Ascending aorta (tissue), 2 donors: Measurements from ENCODE around the gene DUSP3. TPM values are rescaled to one million over a fixed set of nuclear protein-coding genes. Genes with fewer than 3 reads are reported as not detected.

Experiments used
- DNase-seq, 2 donors: peaks; one replicate each; pipeline ENCODE4 v3.0.0-alpha.2; 2019; ENCODE audit warnings: low spot score in 2 of 2
- H3K27ac ChIP-seq, 2 donors: fragments of 200-600 bp; sonication (generic); one replicate each; pipeline ENCODE4 v1.5.1; 2016 to 2017; ENCODE audit warnings: mild to moderate bottlenecking in 1 of 2
- H3K27me3 ChIP-seq: fragments of 200-600 bp; sonication (generic); one replicate; pipeline ENCODE4 v1.5.1; 2017
- H3K36me3 ChIP-seq, 2 donors: fragments of 200-600 bp; sonication (generic); one replicate each; pipeline ENCODE4 v1.5.1; 2016
- H3K4me1 ChIP-seq, 2 donors: fragments of 200-600 bp; sonication (generic); one replicate each; pipeline ENCODE4 v1.5.1; 2016 to 2017; ENCODE audit warnings: mild to moderate bottlenecking in 1 of 2
- H3K4me3 ChIP-seq, 2 donors: fragments of 200-600 bp; sonication (generic); one replicate each; pipeline ENCODE4 v1.5.1; 2016 to 2017; ENCODE audit warnings: mild to moderate bottlenecking in 1 of 2
- H3K9me3 ChIP-seq, 2 donors: fragments of 200-600 bp; sonication (generic); one replicate each; pipeline ENCODE4 v1.5.1; 2016
- CTCF ChIP-seq, 3 experiments: fragments of 200-600 bp in 2 of 3; fragments of 450-650 bp in 1 of 3; sonication (generic) in 2 of 3; IDR thresholded peaks; one replicate each; pipeline ENCODE4 v1.5.1; 2016 to 2019; ENCODE audit warnings: antibody characterized with exemption in 3 of 3, mild to moderate bottlenecking in 1 of 3, moderate library complexity in 1 of 3
- intact Hi-C: fragments of 100-400 bp; cut with DNase I; formaldehyde crosslinking; loops from one replicate; pipeline ENCODE4 v1.15.1; 2023
- total RNA-seq: library from RNA; depleted of rRNA; stranded (reverse); fragments of >200 nt; gene quantifications from one replicate; pipeline ENCODE4 v1.1.0, GENCODE V29; 2016

The DUSP3 gene
- total RNA-seq, 1 donor from 2014 or later: 70.5 TPM

DNA sequence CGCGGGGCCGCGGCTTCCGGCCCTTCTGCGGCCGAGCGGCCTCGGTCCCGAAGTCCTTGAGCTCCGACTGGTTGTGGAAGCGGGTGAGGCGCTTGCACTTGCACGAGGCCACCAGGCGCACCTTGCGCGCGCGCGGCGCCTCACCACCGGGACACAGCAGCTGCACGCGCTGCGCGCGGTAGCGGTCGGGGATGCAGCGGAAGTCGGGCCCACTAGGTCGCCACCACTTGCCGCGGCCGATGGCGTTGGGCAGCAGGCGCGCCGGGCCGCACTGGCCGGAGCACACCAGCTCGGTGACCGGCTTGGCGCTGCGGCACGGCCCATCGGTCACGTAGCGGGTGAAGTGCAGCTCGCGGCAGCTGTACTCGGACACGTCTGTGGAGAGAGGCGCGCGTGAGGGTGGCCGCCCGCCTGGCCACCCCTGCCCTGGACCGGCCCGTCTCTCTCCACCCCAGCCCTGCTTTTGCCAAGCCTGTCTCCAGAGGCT is 23.3 kb downstream of the DUSP3 start:
- TF ChIP-seq CTCF (IDR thresholded peaks at IDR 0.05): no peak
- Histone ChIP-seq H3K36me3 (no peaks in the 10 kb centered on the region), H3K4me3 (peak overlapping the region; percentile 32 to 47), H3K4me1 (peaks cover 6 to 18% of the 10 kb centered on the region in 2 donors), H3K27ac (peak overlapping the region; percentile 15 to 27), H3K9me3 (no peaks in the 10 kb centered on the region), H3K27me3 (no peaks in the 10 kb centered on the region)
- DNase-seq: peak in 1 of 2 donors; percentile 71
- intact Hi-C loops: loop anchor here (5.0 kb wide), 1 partner anchor 178 kb away; no protein-coding TSS in a partner anchor

DNA sequence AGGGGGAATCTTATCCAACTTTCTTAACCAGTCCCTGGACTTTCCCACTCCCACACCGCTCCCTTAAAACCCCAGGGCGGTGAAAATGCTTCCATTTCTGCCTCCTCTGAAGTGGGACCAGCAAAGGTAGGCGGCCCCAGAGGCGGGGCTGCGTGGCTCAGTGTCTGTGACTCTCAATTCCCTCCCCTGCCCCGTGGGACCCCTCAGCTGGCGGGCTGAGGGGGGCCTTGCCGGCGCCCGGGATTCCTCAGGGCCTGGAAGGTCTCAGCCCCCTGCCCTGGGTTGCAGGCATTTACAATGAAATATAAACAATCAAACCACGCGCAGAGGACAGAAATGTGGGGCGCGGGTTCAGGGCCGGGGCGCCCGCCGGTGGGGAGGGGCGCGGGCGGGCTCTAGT is 23.8 kb downstream of the DUSP3 start:
- Histone ChIP-seq H3K4me1 (peaks cover 6 to 17% of the 10 kb centered on the region in 2 donors), H3K9me3 (no peaks in the 10 kb centered on the region), H3K4me3 (peak overlapping the region; percentile 32 to 47), H3K27me3 (no peaks in the 10 kb centered on the region), H3K36me3 (no peaks in the 10 kb centered on the region), H3K27ac (peak overlapping the region in 1 of 2 donors; percentile 27)
- no peak for DNase-seq
- no peak for TF ChIP-seq CTCF (IDR thresholded peaks at IDR 0.05)
- intact Hi-C loops: loop anchor here (5.0 kb wide), 1 partner anchor 178 kb away; no protein-coding TSS in a partner anchor

DNA sequence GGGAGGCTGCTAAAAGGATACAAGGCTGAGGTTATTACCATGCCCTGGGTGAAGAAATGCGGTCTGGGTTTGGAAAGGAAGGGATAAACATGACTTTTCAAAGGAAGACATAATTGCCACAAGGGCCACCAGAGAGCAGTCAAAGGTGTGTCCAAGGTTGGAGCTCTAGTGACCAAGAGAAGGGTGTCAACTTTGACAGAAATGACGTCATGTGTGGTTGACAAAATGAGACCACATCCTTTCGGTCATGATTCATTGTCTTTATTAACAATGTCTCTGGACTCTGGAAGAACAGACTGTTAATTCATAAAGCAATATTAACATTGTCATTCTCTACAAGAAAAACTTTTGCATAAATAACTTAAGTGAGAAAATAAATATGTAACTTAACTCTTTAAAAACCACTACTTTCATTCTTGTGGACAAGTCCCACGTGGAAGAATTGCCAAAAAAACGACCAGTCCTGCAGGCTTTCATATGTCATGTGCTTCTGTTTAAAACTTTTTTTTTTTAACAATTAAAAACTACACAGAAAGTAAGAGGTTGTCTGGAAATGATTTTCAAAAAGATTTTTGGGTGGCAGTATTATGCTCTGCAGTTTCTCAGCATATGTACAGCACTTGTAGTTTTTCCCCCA is 25.2 kb downstream of the DUSP3 start:
- intact Hi-C loops: no loop called here
- no peak for DNase-seq
- H3K27me3 ChIP-seq: no peaks in the 10 kb centered on the region

DNA sequence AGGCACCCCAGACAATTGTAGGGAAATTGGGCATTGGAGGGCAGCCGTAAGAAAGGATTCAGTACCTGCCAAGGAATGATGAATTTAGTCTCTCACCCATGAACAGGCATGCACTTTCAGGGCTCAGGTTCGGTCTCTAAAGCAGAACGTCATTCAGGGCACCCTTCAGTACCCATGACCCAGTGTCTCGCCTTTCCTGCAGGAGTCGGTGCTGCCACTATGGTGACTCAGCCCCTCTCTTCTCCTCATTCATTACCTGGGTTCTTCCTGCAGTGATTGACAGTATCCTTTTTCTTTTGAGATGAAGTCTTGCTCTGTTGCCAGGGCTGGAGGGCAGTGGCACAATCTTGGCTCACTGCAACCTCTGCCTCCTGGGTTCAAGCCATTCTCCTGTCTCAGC is 28.6 kb downstream of the DUSP3 start:
- intact Hi-C loops: no loop called here

More for the DNA sequence above, 25.2 kb downstream of the DUSP3 start:
- no peak overlapping the region for H3K4me3 ChIP-seq
- H3K9me3 ChIP-seq: no peaks in the 10 kb centered on the region
- H3K36me3 ChIP-seq: no peaks in the 10 kb centered on the region
- peaks cover 6 to 13% of the 10 kb centered on the region in 2 donors for H3K4me1 ChIP-seq
- no peak overlapping the region for H3K27ac ChIP-seq
- TF ChIP-seq CTCF (IDR thresholded peaks at IDR 0.05): no peak

DNA sequence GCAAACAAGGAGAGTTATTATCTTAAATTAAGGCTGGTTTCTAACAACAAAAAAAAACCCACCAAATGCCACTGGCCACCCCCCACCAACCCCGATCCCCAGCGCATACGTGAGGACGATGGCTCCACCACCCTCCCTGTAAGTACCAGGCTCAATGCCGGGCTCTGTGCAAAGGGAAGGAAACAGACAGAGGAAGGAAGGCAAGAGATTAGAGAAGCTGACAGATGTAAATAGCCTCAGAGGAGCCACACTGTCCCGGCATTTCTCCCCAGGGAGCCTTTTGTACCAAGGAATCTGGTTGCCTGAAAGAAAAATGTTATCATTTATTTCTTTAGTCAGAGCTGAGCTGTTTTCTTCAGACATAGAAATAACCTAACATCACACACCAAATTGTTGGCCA is 33.2 kb downstream of the DUSP3 start:
- intact Hi-C loops: no loop called here
- Histone ChIP-seq H3K4me3 (no peak overlapping the region), H3K9me3 (no peaks in the 10 kb centered on the region), H3K27ac (peak overlapping the region; percentile 47 to 61), H3K36me3 (no peaks in the 10 kb centered on the region), H3K27me3 (no peaks in the 10 kb centered on the region), H3K4me1 (peaks cover 0 to 24% of the 10 kb centered on the region in 2 donors)
- no peak for DNase-seq
- no peak for TF ChIP-seq CTCF (IDR thresholded peaks at IDR 0.05)

More for the DNA sequence above, 28.6 kb downstream of the DUSP3 start:
- Histone ChIP-seq H3K9me3 (no peaks in the 10 kb centered on the region), H3K27ac (no peak overlapping the region), H3K27me3 (no peaks in the 10 kb centered on the region), H3K4me1 (peaks cover 3 to 19% of the 10 kb centered on the region in 2 donors), H3K36me3 (no peaks in the 10 kb centered on the region), H3K4me3 (no peak overlapping the region)
- TF ChIP-seq CTCF (IDR thresholded peaks at IDR 0.05): no peak
- no peak for DNase-seq
